Thoracic aorta (tissue), 2 donors: Measurements from ENCODE around the gene MFAP3L. TPM values are rescaled to one million over a fixed set of nuclear protein-coding genes. Genes with fewer than 3 reads are reported as not detected.
A peak's percentile ranks its signal among the peaks of the same experiment; 100 is the strongest.

Experiments used
- ATAC-seq: fragments of 150-250 bp; one replicate; pipeline ENCODE4 v1.8.0; 2017; ENCODE audit warnings: low read depth; ENCODE audit not compliant: insufficient number of reproducible peaks, low FRiP score
- DNase-seq: peaks from one replicate; pipeline ENCODE4 v3.0.0-alpha.2; 2020; ENCODE audit warnings: low spot score
- H3K27ac ChIP-seq, 2 donors: fragments of 200-600 bp; sonication (generic); 1 replicate in 1 of 2; 2 replicates in 1 of 2; pipeline ENCODE4 v1.5.1; 2016; ENCODE audit warnings: mild to moderate bottlenecking in 2 of 2, moderate library complexity in 2 of 2
- H3K27me3 ChIP-seq: fragments of 200-600 bp; sonication (generic); replicated peaks from 2 replicates; pipeline ENCODE4 v1.6.0; 2016; ENCODE audit warnings: mild to moderate bottlenecking; ENCODE audit not compliant: insufficient read depth
- H3K36me3 ChIP-seq: fragments of 200-600 bp; sonication (generic); one replicate; pipeline ENCODE4 v1.5.1; 2016
- H3K4me1 ChIP-seq, 2 donors: fragments of 200-600 bp; sonication (generic); 1 replicate in 1 of 2; 2 replicates in 1 of 2; pipeline versions ENCODE4 v1.5.1 to v1.6.0; 2016; ENCODE audit warnings: low read depth in 2 of 2, mild to moderate bottlenecking in 1 of 2; ENCODE audit not compliant: control insufficient read depth in 1 of 2
- H3K4me3 ChIP-seq: fragments of 200-600 bp; sonication (generic); 2 replicates; pipeline ENCODE4 v1.5.1; 2016; ENCODE audit warnings: mild to moderate bottlenecking
- H3K9me3 ChIP-seq: fragments of 200-600 bp; sonication (generic); 2 replicates; pipeline ENCODE4 v1.5.1; 2016
- total RNA-seq, 2 donors: library from RNA; depleted of rRNA; stranded (reverse); fragments of >200 nt; gene quantifications; one replicate each; pipeline versions ENCODE4 v1.1.0 to v1.2.3, GENCODE V29; 2016
- TF ChIP-seq, protein P1 (sequence below): fragments of 200-600 bp; sonication (generic); IDR thresholded peaks from one replicate; pipeline ENCODE4 v1.5.1; 2019; ENCODE audit warnings: antibody characterized with exemption

MFAP3L gene
- total RNA-seq, 2 donors from 2014 or later, result 11.4 to 15.2 TPM

- no peak overlapping the region for H3K4me3 ChIP-seq
- H3K4me1 ChIP-seq, result no peaks in the 10 kb centered on the region
- TF ChIP-seq, protein P1, sequence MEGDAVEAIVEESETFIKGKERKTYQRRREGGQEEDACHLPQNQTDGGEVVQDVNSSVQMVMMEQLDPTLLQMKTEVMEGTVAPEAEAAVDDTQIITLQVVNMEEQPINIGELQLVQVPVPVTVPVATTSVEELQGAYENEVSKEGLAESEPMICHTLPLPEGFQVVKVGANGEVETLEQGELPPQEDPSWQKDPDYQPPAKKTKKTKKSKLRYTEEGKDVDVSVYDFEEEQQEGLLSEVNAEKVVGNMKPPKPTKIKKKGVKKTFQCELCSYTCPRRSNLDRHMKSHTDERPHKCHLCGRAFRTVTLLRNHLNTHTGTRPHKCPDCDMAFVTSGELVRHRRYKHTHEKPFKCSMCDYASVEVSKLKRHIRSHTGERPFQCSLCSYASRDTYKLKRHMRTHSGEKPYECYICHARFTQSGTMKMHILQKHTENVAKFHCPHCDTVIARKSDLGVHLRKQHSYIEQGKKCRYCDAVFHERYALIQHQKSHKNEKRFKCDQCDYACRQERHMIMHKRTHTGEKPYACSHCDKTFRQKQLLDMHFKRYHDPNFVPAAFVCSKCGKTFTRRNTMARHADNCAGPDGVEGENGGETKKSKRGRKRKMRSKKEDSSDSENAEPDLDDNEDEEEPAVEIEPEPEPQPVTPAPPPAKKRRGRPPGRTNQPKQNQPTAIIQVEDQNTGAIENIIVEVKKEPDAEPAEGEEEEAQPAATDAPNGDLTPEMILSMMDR, result no peak
- H3K9me3 ChIP-seq, result no peaks in the 10 kb centered on the region
- H3K36me3 ChIP-seq, result no peaks in the 10 kb centered on the region
- H3K27me3 ChIP-seq, result no peaks in the 10 kb centered on the region
- H3K27ac ChIP-seq, result no peak overlapping the region
- DNase-seq (no peak), ATAC-seq (no peak)
Measured at GRCh38 chr4:170035231-170035630, 9.0 kb upstream of the MFAP3L start.

DNA sequence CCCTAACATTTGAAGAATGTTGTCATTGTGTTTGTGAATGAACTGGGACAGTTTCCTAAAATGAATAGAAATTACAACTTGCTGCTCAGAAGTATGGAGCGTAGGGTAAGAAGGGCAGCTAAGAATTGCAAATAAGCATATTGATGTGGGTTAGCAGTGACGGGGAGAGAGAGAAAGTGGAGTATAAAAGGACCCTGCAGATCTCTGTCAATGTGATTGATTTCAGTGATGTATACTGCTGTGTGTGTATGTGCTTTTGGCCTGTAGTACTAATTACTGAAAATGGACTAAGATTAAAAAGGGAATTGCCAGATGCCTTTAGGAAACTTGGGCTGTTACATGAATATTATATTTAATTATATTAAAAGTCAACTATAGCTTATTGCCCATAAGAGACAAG is 7.8 kb upstream of the MFAP3L start:
- Histone ChIP-seq H3K27me3 (no peaks in the 10 kb centered on the region), H3K4me3 (no peak overlapping the region), H3K9me3 (no peaks in the 10 kb centered on the region), H3K36me3 (no peaks in the 10 kb centered on the region), H3K4me1 (no peaks in the 10 kb centered on the region), H3K27ac (no peak overlapping the region)
- DNase-seq (no peak), ATAC-seq (no peak)
- TF ChIP-seq, protein P1, result no peak

- H3K4me1 ChIP-seq, result peaks cover under 1 to 3% of the 10 kb centered on the region in 2 donors
- H3K27me3 ChIP-seq, result no peaks in the 10 kb centered on the region
- no peak for ATAC-seq
- no peak overlapping the region for H3K27ac ChIP-seq
- TF ChIP-seq, protein P1, result no peak
- H3K9me3 ChIP-seq, result no peaks in the 10 kb centered on the region
- no peaks in the 10 kb centered on the region for H3K36me3 ChIP-seq
- DNase-seq, result no peak
- H3K4me3 ChIP-seq, result no peak overlapping the region
Measured at GRCh38 chr4:170030121-170030520, 3.9 kb upstream of the MFAP3L start.

- Histone ChIP-seq H3K36me3 (no peaks in the 10 kb centered on the region), H3K27ac (peak overlapping the region in 1 of 2 donors; percentile 88), H3K27me3 (no peaks in the 10 kb centered on the region), H3K9me3 (no peaks in the 10 kb centered on the region), H3K4me3 (peak overlapping the region; percentile 95), H3K4me1 (peaks cover 3 to 18% of the 10 kb centered on the region in 2 donors)
- TF ChIP-seq, protein P1, result no peak
- DNase-seq (peak; percentile 74), ATAC-seq (peak; percentile 92)
Measured at GRCh38 chr4:170027181-170027829, 1.1 kb upstream of the MFAP3L start.

DNA sequence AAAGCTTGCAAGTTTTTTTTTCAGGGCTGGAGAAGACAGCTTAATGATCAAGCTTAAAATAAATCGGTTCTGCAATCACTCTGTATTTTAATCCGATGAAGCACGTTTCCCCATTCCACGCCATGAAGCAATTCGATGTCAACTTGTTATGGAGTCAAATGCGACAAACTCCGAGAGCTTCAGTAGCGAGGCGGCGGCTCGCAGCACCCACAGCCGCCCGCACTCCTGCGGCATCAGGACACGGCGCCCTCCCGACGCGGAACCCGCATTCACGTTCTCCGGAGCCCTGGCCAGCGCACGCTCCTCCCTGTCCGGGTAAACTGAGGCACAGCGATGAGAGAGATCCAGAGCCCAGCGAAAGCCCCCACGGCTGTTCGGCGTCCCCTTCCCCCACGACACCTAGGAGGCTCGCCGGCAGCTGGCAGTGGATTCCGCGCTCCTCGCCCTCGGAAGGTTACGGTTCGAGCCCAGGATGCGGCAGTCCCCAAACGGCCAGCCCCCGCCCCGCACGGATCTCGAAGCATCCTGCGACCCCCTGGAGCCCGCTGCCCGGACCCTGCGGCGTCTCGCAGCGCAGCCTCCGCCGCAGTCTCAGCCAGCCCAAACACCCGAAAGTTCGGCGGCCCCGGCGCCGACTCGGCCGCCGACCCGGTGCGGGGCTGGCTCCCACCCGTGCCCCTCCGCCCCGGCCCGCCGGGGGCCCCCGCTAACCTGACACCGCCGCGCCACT is 507 bp downstream of the MFAP3L start:
- Histone ChIP-seq H3K9me3 (no peaks in the 10 kb centered on the region), H3K4me3 (peak overlapping the region; percentile 95), H3K4me1 (peaks cover 3 to 18% of the 10 kb centered on the region in 2 donors), H3K27me3 (no peaks in the 10 kb centered on the region), H3K36me3 (no peaks in the 10 kb centered on the region), H3K27ac (peak overlapping the region; percentile 45 to 88)
- no peak for ATAC-seq
- TF ChIP-seq, protein P1, result no peak
- no peak for DNase-seq
